HG02885 (cell line): ENCODE results near the gene LILRB1.
A peak's percentile ranks its signal among the peaks of the same experiment; 100 is the strongest.
"Not testable (repeated sequence)": the region's sequence is repeated elsewhere in the genome, so short reads cannot be mapped to it uniquely, and the experiment has no call there.

Experiments used
- ATAC-seq: cut with Tn5 transposase; IDR thresholded peaks from one replicate; pipeline ENCODE4 v1.9.1; 2021; ENCODE audit warnings: mild to moderate bottlenecking; ENCODE audit not compliant: unreplicated experiment, poor library complexity

Gene LILRB1

DNA sequence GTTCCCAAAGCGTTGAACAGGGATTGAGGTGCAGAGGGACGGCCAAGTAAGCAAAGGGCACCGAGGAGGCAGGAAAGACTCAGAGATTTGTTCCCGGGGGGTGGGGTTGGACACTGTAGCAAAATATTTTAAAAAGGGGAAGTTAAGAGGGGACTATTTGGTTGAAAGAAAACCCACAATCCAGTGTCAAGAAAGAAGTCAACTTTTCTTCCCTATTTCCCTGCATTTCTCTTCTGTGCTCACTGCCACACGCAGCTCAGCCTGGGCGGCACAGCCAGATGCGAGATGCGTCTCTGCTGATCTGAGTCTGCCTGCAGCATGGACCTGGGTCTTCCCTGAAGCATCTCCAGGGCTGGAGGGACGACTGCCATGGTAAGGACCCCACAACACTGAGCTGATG, at the start of gene LILRB1:
TSS of gene LILRB1 (plus strand) at position 223 of the 400 bp plus-strand sequence. CDS start 590 bp downstream, outside the sequence.
- not testable (repeated sequence) for ATAC-seq

DNA sequence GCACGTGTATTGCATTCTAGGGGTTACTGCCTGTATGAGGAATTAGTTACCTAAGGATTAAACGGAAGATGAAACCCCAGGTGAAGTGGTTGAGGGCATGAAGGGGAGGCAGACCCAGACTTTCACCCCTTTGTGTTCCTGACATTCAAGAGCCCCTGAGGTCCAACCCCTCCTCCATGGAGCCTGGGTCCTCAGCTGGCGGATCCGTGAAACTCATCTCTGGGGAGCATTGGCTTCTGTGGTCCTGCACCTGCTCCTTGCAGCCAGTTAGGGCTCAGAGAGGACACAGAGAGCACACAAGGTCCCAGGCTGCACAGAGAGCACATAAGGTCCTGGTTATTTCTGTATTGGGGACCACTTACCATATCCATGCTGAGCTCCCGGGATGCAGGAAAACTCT, 43.9 kb upstream of the LILRB1 start:
- ATAC-seq = no peak

DNA sequence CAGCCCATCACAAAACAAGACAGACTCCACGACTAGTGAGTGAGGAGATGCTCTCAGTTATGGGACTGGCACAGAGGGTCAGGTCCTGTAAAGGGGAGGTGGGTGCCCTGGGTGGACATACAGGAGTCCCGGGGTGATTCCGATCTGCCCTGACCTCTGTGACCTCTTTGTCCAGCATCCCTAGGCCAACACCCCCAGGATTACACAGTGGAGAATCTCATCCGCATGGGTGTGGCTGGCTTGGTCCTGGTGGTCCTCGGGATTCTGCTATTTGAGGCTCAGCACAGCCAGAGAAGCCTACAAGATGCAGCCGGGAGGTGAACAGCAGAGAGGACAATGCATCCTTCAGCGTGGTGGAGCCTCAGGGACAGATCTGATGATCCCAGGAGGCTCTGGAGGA, 43.3 kb upstream of the LILRB1 start:
- no peak for ATAC-seq

DNA sequence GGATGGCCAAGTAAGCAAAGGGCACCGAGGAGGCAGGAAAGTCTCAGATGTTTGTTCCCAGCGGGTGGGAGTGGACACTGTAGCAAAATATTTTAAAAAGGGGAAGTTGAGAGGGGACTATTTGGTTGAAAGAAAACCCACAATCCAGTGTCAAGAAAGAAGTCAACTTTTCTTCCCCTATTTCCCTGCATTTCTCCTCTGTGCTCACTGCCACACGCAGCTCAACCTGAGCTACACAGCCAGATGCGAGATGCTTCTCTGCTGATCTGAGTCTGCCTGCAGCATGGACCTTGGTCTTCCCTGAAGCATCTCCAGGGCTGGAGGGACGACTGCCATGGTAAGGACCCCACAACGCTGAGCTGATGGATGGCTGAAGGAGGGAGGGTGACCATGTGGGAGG, 36.8 kb upstream of the LILRB1 start, which contains the start of gene LILRA1:
TSS of gene LILRA1 (plus strand) at position 188 of the 400 bp plus-strand sequence. CDS start 613 bp downstream, outside the sequence.
- not testable (repeated sequence) for ATAC-seq

DNA sequence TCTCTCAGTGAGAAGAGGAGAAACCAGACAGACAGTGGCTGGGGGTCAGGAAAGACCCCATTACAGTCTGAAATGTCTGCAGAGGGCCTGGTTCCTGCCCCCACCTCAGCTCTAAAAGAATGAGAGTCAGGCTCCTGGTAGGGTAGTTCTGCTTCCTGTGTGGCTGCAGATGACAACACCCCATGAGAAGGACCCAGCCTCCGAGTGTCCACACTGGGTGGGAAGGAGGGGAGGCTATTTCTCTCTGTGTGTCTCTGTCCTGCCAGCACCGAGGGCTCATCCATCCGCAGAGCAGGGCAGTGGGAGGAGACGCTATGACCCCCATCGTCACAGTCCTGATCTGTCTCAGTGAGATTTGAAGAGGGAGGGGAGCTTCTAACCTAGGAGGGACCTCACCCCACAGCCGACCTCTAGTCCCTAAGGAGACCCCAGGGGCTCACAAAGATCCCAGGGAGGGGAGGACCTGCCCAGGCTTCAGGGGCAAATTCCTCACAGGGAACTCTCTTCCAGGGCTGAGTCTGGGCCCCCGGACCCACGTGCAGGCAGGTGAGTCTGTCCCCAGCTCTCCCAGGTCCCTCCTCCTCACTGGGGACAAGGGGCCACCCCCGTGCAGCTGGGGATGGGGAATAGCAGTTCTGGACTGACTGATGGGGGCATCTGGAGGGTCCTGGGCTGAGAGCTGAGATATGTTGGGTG, 36.2 kb upstream of the LILRB1 start:
- not testable (repeated sequence) for ATAC-seq

DNA sequence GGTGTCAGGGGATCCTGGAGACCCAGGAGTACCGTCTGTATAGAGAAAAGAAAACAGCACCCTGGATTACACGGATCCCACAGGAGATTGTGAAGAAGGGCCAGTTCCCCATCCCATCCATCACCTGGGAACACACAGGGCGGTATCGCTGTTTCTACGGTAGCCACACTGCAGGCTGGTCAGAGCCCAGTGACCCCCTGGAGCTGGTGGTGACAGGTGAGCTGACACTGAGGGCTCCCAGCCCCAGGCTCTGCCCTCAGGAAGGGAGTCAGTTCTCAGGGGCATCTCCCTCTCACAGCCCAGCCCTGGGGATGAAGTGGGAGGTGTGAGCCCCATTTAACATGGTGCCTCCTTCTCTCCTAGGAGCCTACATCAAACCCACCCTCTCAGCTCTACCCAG, 35.5 kb upstream of the LILRB1 start:
- ATAC-seq = no peak

DNA sequence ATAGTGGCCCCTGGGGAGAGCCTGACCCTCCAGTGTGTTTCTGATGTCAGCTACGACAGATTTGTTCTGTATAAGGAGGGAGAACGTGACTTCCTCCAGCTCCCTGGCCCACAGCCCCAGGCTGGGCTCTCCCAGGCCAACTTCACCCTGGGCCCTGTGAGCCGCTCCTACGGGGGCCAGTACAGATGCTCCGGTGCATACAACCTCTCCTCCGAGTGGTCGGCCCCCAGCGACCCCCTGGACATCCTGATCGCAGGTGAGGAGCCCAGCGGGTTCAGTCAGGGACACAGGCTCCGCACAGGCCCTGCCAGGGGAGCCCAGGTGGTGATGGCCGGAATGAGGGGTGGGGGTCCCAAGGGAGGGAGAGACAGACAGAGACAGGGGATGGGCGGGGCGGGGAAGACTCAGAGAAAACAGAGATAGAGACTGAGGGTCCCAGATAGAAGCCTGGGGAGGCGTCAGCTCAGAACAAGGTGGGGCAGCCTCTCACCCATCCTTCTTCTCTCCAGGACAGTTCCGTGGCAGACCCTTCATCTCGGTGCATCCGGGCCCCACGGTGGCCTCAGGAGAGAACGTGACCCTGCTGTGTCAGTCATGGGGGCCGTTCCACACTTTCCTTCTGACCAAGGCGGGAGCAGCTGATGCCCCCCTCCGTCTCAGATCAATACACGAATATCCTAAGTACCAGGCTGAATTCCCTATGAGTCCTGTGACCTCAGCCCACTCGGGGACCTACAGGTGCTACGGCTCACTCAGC, 34.4 kb upstream of the LILRB1 start:
- ATAC-seq = not testable (repeated sequence)

DNA sequence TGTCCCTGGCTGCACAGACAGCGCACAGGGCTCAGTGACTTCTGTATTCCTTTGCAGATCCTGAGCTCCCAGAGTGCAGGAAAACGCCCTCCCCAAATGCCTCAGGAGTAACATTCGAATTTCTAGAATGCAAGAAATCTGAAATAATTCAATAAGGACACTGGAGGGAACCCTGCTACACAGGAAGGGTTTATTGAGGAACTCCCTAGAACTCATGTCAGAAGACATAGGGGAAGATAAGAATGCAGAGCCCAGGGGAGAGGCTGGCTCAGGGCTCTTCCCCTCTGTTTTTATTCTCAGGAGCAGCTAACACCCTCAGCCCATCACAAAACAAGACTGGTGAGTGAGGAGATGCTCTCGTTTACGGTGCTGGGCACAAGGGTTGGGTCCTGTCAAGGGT, 30.1 kb upstream of the LILRB1 start:
- ATAC-seq = no peak

DNA sequence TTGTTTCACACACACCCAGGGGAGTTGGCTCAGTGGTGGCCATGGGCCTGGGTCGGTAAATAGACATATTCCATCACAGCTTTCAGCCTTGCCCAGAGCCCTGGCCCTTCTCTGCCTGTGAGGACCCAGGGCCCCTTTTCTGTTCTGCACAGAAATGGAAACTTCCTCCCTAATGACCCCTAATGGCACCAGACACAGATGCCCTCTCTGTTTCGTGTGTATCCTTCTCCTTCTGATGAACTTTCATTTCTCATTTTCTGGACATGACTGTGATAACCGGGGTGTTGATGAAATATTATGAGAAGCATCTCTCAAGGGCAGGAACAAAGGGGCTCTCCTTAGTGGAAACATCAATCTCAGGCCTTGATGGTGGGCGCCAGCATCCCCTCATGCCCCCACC, 24.1 kb upstream of the LILRB1 start:
- no peak for ATAC-seq

DNA sequence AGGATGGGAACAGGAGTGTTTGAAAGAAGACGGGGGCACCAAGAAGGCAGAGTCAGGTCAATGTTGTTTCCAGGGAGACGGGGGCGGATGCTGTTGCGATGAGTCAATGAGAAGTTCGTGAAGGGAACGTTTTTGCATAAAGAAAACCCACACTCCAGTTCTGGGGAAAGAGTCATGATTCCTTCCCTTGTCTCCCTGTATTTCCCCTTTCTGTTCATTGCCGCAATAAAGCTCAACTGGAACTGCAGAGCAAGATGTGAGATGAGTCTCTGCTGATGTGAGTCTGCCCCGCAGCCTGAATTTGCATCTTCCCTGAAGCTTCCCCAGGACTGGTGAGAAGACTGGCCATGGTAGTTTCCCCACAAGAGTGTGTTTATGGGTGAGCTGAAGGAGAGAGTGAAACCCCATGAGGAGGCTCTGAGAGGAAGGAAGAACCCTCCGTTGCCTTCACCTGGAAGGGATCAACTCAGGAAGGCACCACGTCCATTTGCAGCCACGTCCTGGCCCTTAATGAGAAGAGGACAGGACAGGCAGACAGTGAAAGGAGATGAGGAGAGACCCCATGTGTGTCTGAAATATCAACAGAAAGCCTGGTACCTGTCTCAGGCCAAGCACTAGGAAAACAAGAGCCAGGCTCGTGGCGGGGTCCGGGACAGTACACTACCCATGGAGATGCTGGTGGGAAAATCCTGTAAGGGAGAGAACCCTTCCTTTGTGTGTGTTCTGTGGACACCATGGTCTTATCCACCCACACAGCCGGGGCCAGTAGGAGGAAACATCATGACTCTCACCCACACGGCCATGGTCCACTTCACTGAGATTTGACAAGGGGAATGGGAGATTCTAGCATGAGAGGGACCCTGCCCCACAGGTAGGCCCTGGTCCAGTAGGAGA, 23.1 kb upstream of the LILRB1 start:
- ATAC-seq = no peak

DNA sequence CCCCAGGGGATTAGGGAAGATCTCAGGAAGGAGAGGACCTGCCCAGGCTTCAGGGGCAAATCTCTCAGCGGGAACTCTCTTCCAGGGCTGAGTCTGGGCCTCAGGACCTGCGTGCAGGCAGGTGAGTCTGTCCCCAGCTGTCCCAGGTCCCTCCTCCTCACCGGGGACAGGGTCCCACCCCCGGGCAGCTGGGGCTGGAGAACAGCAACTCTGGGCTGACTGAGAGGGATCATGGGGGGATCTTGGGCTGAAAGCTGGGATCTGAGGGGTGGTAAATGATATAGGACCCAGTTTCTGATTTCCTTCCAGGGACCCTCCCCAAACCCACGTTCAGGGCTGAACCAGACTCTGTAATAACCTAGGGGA, 22.5 kb upstream of the LILRB1 start:
- ATAC-seq = no peak

DNA sequence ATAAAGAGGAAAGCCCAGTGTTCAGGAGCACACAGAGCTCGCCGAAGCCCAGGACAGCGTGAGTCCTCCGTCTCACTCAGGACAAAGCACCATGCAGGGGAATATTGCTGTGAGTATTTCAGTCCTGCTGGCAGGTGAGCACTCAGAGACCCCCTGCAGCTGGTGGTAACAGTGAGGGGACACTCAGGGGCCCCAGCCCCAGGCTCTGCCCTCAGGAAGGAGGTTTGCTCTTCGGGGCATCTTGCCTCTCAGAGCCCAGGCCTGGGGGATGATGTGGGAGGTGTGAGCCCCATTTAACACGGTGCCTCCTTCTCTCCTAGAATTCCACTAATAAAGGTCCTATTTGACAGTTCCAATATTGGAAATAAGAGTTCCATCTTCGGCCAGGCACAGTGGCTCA, 22.1 kb upstream of the LILRB1 start:
- no peak for ATAC-seq

DNA sequence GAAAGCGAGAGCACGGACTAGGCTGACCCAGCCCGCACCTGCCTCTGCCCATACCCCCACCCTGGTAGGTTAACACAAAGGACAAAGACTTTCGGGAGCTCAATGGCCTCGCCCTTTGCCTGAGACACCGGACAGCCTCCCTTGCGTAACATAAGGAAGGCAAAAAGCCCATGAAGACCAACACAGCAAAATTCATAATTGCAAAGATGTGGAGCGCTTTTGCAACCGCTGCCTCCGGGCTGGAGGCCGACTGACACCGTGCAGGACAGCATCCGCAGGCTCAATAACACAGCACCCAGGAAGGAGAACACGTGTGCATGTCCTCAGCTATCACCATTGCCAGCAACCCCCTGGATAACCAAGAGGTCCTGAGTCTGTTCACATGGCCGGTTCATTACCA, 21.5 kb upstream of the LILRB1 start:
- ATAC-seq = no peak

DNA sequence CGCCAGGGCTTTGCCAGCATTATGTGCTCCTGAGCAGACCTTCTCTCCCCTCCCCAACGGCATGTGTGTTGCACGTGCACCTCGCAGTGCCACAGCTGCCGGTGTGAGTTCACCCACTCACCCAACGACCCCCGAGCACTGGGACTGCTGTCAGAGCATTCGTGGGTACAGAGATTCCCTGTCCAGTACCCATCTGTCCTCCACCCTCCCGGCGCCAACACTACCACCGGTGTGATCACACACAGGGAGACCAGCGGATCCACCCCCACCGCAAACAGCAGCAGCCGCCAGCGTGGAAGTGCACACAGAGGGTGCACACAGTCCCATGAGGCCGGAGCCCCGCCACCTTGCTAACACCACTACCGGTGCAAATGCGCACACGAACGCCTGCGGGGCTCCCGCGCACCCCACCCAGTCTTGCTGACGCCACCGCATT, 20.9 kb upstream of the LILRB1 start:
- ATAC-seq = no peak

DNA sequence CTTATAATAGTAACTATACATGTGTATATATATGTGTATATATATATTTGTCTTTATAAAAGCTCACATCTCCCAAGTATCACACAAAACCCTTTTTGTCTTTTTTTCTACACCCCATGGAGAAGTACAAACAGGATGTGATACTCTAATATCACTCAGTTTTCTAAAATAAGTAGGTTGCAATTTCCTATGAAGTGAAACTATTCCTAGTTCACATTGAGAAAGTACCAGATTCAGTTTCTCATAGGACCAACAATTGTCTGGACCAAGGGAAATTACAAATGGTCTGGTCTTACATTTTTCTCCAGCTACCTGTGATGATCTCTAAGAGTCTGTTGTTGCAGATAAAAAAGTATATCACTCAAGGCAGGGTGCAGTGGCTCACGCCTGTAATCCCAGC, 17.9 kb upstream of the LILRB1 start:
- ATAC-seq = no peak

DNA sequence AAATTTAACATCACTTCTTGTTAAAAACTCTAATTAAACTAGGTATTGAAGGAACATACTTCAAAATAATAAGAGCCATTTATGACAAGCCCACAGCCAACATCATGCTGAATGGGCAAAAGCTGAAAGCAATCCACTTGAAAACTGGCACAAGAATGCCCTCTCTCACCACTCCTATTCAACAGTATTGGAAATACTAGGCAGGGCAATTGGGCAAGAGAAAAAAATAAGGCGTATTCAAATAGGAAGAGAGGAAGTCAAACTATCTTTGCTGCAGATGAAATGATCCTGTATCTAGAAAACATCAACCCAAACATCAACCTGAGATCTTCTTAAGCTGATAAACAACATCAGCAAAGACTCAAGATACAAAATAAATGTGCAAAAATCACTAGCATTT, 15.6 kb upstream of the LILRB1 start:
- ATAC-seq = no peak

DNA sequence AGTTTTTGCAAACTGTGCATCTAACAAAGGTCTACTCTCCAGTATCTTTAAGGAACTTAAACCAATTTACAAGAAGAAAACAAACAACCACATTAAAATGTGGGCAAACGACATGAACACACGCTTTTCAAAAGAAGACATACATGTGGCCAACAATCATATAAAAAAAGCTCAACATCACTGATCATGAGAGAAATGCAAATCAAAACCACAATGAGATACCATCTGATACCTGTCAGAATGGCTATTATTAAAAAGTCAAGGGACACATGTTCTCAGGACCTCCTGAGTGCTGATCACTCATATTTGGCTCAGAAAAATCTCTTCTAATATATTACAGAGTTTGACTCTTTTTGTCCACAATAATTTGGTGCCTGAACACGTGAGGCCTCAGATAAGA, 14.2 kb upstream of the LILRB1 start:
- no peak for ATAC-seq

DNA sequence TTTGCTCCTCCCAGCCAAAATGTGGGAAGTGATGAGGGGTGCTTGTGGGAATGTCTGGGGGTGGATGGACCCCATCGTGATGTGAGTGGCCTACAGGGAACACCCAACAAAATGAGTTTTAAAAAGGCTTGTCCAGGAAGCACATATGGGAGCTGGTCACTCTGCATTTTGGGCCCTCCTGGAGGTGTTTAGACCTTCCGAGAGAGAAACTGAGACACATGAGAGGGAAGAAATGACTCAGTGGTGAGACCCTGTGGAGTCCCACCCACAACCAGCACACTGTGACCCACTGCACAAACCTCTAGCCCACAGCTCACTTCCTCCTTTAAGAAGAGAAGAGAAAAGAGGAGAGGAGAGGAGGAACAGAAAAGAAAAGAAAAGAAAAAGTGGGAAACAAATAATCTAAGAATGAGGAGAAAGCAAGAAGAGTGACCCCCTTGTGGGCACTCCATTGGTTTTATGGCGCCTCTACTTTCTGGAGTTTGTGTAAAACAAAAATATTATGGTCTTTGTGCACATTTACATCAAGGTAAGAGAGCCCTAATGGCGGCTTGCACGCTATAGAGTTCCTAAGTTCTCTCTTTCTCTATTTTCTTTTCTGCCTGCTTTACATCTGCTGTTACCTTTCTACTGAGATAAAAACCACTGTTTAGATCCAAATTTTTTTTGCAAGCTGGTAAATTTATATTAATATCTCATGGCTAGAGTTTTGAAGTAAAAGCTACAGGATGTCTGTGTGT, 13.3 kb upstream of the LILRB1 start:
- peak; percentile 83 for ATAC-seq

DNA sequence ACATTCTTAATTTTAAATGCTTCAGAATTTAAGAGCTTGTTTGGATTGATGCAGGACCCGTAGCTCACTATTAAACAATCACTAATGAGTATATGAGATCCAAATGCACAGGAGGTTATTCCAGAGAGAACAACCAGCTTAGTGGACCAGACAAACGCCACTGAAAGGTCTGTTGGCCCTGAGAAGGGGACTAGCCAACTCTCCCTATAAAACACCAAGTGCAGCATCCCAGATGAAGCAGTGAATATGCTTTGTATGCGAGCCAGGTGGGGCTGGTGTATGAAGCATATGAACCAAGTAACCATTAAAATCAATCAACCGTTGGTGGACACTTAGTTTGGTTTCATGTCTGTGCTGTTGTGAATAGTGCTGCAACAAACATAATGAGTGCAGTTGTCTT, 9.8 kb upstream of the LILRB1 start:
- ATAC-seq = no peak

DNA sequence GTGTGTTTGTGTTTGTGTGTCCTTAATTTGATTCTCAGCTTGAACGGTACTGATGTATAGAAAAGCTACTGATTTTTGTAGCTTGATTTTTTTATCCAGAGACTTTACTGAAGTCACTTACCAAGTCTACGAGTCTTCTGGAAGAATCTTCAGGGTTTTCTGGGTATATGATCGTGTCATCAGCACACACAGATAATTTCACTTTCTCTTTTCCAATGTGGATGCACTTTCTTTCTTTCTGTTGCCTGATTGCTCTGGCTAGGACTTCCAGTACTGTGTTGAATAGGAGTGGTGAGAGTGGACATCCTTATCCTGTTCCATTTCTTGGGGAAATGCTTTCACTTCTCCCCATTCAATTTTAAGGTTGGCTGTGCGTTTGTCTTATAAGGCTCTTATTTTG, 7.9 kb upstream of the LILRB1 start:
- ATAC-seq = no peak
